H1 (cell line): ENCODE measurements around the gene RAMP3. TPM values are rescaled to one million over a fixed set of nuclear protein-coding genes. Genes with fewer than 3 reads are reported as not detected.
A peak's percentile ranks its signal among the peaks of the same experiment; 100 is the strongest.

Experiments
- CTCF ChIA-PET: fragments of 300-600 bp; sonication (Branson Sonifier 250); formaldehyde crosslinking; loops from one replicate; lab custom pipeline; 2021; ENCODE audit not compliant: partially characterized antibody; lab: Charles Lee
- POLR2A ChIA-PET: fragments of 300-600 bp; sonication (Branson Sonifier 250); formaldehyde crosslinking; loops from one replicate; lab custom pipeline; 2021; ENCODE audit warnings: inconsistent platforms; ENCODE audit not compliant: partially characterized antibody; lab: Charles Lee
- DNase-seq, 2 experiments: peaks; one replicate each; pipeline versions ENCODE4 v3.0.0 to v3.0.0-alpha.2; 2010 to 2022; ENCODE audit warnings: low spot score in 2 of 2, low read depth in 1 of 2, mixed read lengths in 1 of 2
- FAIRE-seq: peaks from 2 replicates; lab custom pipeline; 2011; peaks lifted over from hg19 to GRCh38; lab: Jason Lieb, UNC
- H2AFZ ChIP-seq: 2 replicates; pipeline ENCODE4 v1.8.1; 2012; ENCODE audit warnings: low read length, inconsistent platforms
- H2AK5ac ChIP-seq: 2 replicates; pipeline ENCODE4 v1.6.1; 2013; ENCODE audit warnings: low read depth, low read length
- H2BK120ac ChIP-seq: replicated peaks from 2 replicates; pipeline ENCODE3; 2013; ENCODE audit warnings: low read depth, low read length, inconsistent platforms
- H2BK12ac ChIP-seq: 2 replicates; pipeline ENCODE4 v1.6.1; 2013; ENCODE audit warnings: low read depth, low read length
- H2BK15ac ChIP-seq: 2 replicates; pipeline ENCODE4 v1.6.1; 2013; ENCODE audit warnings: low read length
- H2BK20ac ChIP-seq: 2 replicates; pipeline ENCODE4 v1.6.1; 2013; ENCODE audit warnings: low read length
- H2BK5ac ChIP-seq: 2 replicates; pipeline ENCODE4 v1.6.1; 2013; ENCODE audit warnings: low read depth, low read length
- H3K14ac ChIP-seq: 2 replicates; pipeline ENCODE4 v1.6.1; 2013; ENCODE audit warnings: inconsistent platforms; ENCODE audit not compliant: insufficient read length
- H3K18ac ChIP-seq: 2 replicates; pipeline ENCODE4 v1.6.1; 2013; ENCODE audit warnings: low read length; ENCODE audit errors: extremely low read depth
- H3K23ac ChIP-seq: 2 replicates; pipeline ENCODE4 v1.6.1; 2013; ENCODE audit warnings: inconsistent platforms; ENCODE audit not compliant: insufficient read length
- H3K23me2 ChIP-seq: 2 replicates; pipeline ENCODE4 v1.6.1; 2013; ENCODE audit warnings: low read depth, low read length
- H3K27ac ChIP-seq: 2 replicates; pipeline ENCODE4 v1.6.1; 2011; ENCODE audit warnings: low read depth, low read length, inconsistent platforms
- H3K27me3 ChIP-seq, 4 experiments: replicated peaks in 1 of 4; 1 replicate in 1 of 4; 2 replicates in 3 of 4; pipeline versions ENCODE4 v1.6.1 to v1.8.1; 2011 to 2013; ENCODE audit warnings: low read length in 3 of 4, mild to moderate bottlenecking in 3 of 4, inconsistent platforms in 2 of 4, mixed read lengths in 2 of 4, moderate library complexity in 1 of 4; ENCODE audit not compliant: control insufficient read depth in 3 of 4, insufficient read depth in 3 of 4; ENCODE audit errors: extremely low read depth in 1 of 4
- H3K36me3 ChIP-seq, 4 experiments: 2 replicates each; pipeline versions ENCODE4 v1.6.1 to v1.8.1; 2011 to 2013; ENCODE audit warnings: mild to moderate bottlenecking in 4 of 4, low read length in 3 of 4, moderate library complexity in 2 of 4, control low read depth in 1 of 4, inconsistent platforms in 1 of 4; ENCODE audit not compliant: insufficient read depth in 4 of 4, control insufficient read depth in 2 of 4
- H3K4ac ChIP-seq: replicated peaks from 2 replicates; pipeline ENCODE3; 2013; ENCODE audit warnings: low read length, low read depth, mixed read lengths, inconsistent platforms; ENCODE audit not compliant: insufficient read length
- H3K4me1 ChIP-seq, 4 experiments: replicated peaks in 1 of 4; 1 replicate in 1 of 4; 2 replicates in 3 of 4; pipeline versions ENCODE4 v1.6.1 to v1.8.1; 2011 to 2013; ENCODE audit warnings: low read length in 3 of 4, inconsistent platforms in 2 of 4, mixed read lengths in 1 of 4; ENCODE audit not compliant: insufficient read depth in 4 of 4, control insufficient read depth in 3 of 4
- H3K4me2 ChIP-seq, 2 experiments: 2 replicates each; pipeline versions ENCODE4 v1.6.1 to v1.8.1; 2011 to 2013; ENCODE audit warnings: low read depth in 2 of 2, low read length in 2 of 2, control low read depth in 1 of 2, inconsistent platforms in 1 of 2, mild to moderate bottlenecking in 1 of 2; ENCODE audit not compliant: insufficient read depth in 1 of 2
- H3K4me3 ChIP-seq, 4 experiments: fragments of 200-600, 300-600 bp in 1 of 4; sonication (generic), shearing (Covaris generic), sonication (Bioruptor Twin) in 1 of 4; 2 replicates each; pipeline versions ENCODE4 v1.5.1 to v1.8.1; 2011 to 2016; ENCODE audit warnings: low read length in 4 of 4, low read depth in 3 of 4, control low read depth in 2 of 4, inconsistent platforms in 2 of 4, mild to moderate bottlenecking in 2 of 4, mixed read lengths in 1 of 4, moderate library complexity in 1 of 4; ENCODE audit not compliant: insufficient read depth in 2 of 4; ENCODE audit errors: extremely low read depth in 1 of 4
- H3K56ac ChIP-seq: replicated peaks from 2 replicates; pipeline ENCODE3; 2013; ENCODE audit warnings: low read depth, mild to moderate bottlenecking, mixed read lengths, low read length, inconsistent platforms; ENCODE audit not compliant: insufficient read length
- H3K79me1 ChIP-seq: 2 replicates; pipeline ENCODE4 v1.6.1; 2013; ENCODE audit warnings: low read depth, low read length, control low read depth
- H3K79me2 ChIP-seq, 2 experiments: 2 replicates each; pipeline versions ENCODE4 v1.6.1 to v1.8.1; 2012 to 2013; ENCODE audit warnings: low read length in 2 of 2, mild to moderate bottlenecking in 2 of 2, inconsistent platforms in 1 of 2; ENCODE audit not compliant: insufficient read depth in 2 of 2, control insufficient read depth in 1 of 2
- H3K9ac ChIP-seq, 4 experiments: replicated peaks in 1 of 4; 1 replicate in 1 of 4; 2 replicates in 3 of 4; pipeline versions ENCODE4 v1.6.1 to v1.8.1; 2011 to 2013; ENCODE audit warnings: low read depth in 3 of 4, low read length in 3 of 4, control low read depth in 2 of 4, mild to moderate bottlenecking in 2 of 4, moderate library complexity in 2 of 4, inconsistent platforms in 1 of 4; ENCODE audit errors: extremely low read depth in 1 of 4
- H3K9me3 ChIP-seq, 2 experiments: 2 replicates each; pipeline versions ENCODE4 v1.6.1 to v1.8.1; 2012 to 2013; ENCODE audit warnings: mild to moderate bottlenecking in 2 of 2, moderate library complexity in 2 of 2, control low read depth in 1 of 2, inconsistent platforms in 1 of 2, low read depth in 1 of 2, low read length in 1 of 2, mixed read lengths in 1 of 2; ENCODE audit not compliant: insufficient read depth in 2 of 2
- H4K20me1 ChIP-seq, 2 experiments: replicated peaks in 1 of 2; 2 replicates each; pipeline versions ENCODE3 to v1.8.1; 2011 to 2013; ENCODE audit warnings: inconsistent platforms in 2 of 2, low read length in 2 of 2, mild to moderate bottlenecking in 1 of 2; ENCODE audit not compliant: insufficient read depth in 2 of 2, control insufficient read depth in 1 of 2
- H4K5ac ChIP-seq: 2 replicates; pipeline ENCODE4 v1.6.1; 2013; ENCODE audit warnings: low read length, low read depth, mixed read lengths, inconsistent platforms; ENCODE audit not compliant: insufficient read length
- H4K8ac ChIP-seq: 2 replicates; pipeline ENCODE4 v1.8.0; 2013; ENCODE audit warnings: mild to moderate bottlenecking, moderate library complexity, low read length, inconsistent platforms; ENCODE audit not compliant: insufficient read depth; ENCODE audit errors: extremely low read depth
- H4K91ac ChIP-seq: replicated peaks from 2 replicates; pipeline ENCODE3; 2013; ENCODE audit warnings: low read length, mixed read lengths, inconsistent platforms; ENCODE audit not compliant: insufficient read length
- BACH1 ChIP-seq: IDR thresholded peaks from 2 replicates; pipeline ENCODE4 v1.6.1; 2012; ENCODE audit warnings: low read length, improper control_type of control experiment
- PHF8 ChIP-seq: fragments of 200-600 bp; sonication (generic); conservative IDR thresholded peaks from 2 replicates; pipeline ENCODE4 v1.7.1; 2012; ENCODE audit warnings: low read depth, mild to moderate bottlenecking, inconsistent platforms, low read length, moderate library complexity
- WGBS, 2 experiments: shearing (Covaris generic) in 1 of 2; methylation state at CpG; one replicate each; pipeline versions ENCODE4 v1.1.6 to v1.1.7; 2013 to 2015; ENCODE audit warnings: low lambda C conversion rate in 2 of 2, mixed read lengths in 2 of 2, inconsistent platforms in 1 of 2, low coverage in 1 of 2, missing lambda C conversion rate in 1 of 2; ENCODE audit not compliant: insufficient replicate concordance in 2 of 2, insufficient coverage in 1 of 2, insufficient read length in 1 of 2; ENCODE audit errors: extremely low coverage in 1 of 2, missing lambda C conversion rate in 1 of 2; 5-methylcytosine and 5-hydroxymethylcytosine counted together
- polyA plus RNA-seq, 7 experiments: library from polyadenylated mRNA; depleted of rRNA in 3 of 7; stranded (reverse) in 5 of 7; unstranded in 2 of 7; fragments of >200 nt in 5 of 7; fragments of 200-250 nt in 2 of 7; gene quantifications; 1 replicate in 5 of 7; 2 replicates in 1 of 7; 4 replicates in 1 of 7; pipeline versions ENCODE4 v1.2.1 to v1.2.3, GENCODE V29; 2011 to 2013; ENCODE audit warnings: missing spikeins in 2 of 7, mixed read lengths in 2 of 7
- total RNA-seq: library from RNA; stranded (reverse); fragmentation: NEBNext Ultra II Directional; extraction: Animal tissue kit (Norgen Biotek cat#: 25700); gene quantifications from 2 replicates; pipeline ENCODE4 v1.2.1, GENCODE V29; 2021

Gene RAMP3
- total and polyA plus RNA-seq, 2 of the 8 experiments (the other 6 are each of a cell fraction or from before 2014, with no cell fraction given): 0.88 to 0.98 TPM

GRCh38 chr7:45189151-45189970 lies 31.8 kb downstream of the RAMP3 start:
- Histone ChIP-seq H2BK12ac (no peak overlapping the region), H2BK20ac (no peak overlapping the region), H3K23me2 (no peaks in the 10 kb centered on the region), H3K4me2 (no peak overlapping the region), H2AK5ac (no peak overlapping the region), H3K9me3 (no peaks in the 10 kb centered on the region), H4K5ac (no peak overlapping the region), H3K4me1 (no peaks in the 10 kb centered on the region), H3K27ac (no peak overlapping the region), H3K79me2 (no peaks in the 10 kb centered on the region), H4K20me1 (no peaks in the 10 kb centered on the region), H2AFZ (no peak overlapping the region), H3K36me3 (no peaks in the 10 kb centered on the region), H3K27me3 (no peaks in the 10 kb centered on the region), H3K79me1 (no peaks in the 10 kb centered on the region), H3K18ac (no peak overlapping the region; the same call in 1 of the 2 replicates), H4K91ac (no peak overlapping the region), H2BK15ac (no peak overlapping the region), H3K56ac (no peak overlapping the region), H3K23ac (no peak overlapping the region), H2BK5ac (no peak overlapping the region), H3K14ac (no peak overlapping the region), H2BK120ac (no peak overlapping the region), H4K8ac (peak overlapping the region; percentile 14; the same call in 1 of the 2 replicates), H3K9ac (no peak overlapping the region), H3K4ac (no peak overlapping the region), H3K4me3 (no peak overlapping the region)
- ChIA-PET POLR2A (no interaction called here), CTCF (interaction anchor here (1.6 kb wide), 1 partner anchor 71 kb away, joined by 4 read pairs; no protein-coding TSS in a partner anchor)
- whole genome bisulfite sequencing, 2 experiments: 92% methylated on average over 20 of the region's 20 CpGs; no CpG with 5 or more reads in 1 of the 2 experiments
- FAIRE-seq: no peak
- no peak for DNase-seq
- TF ChIP-seq BACH1 (no peak), PHF8 (no peak)
